ENCODE results near the gene SLC10A3. TPM values are rescaled to one million over a fixed set of nuclear protein-coding genes. Genes with fewer than 3 reads are reported as not detected.
A peak's percentile ranks its signal among the peaks of the same experiment; 100 is the strongest.

The SLC10A3 gene
- total RNA-seq, 8 experiments from 2014 or later = 5.2 to 20.3 (median 9.8) TPM

- ATAC-seq (replicated peaks in 6 of 8) = no peak
- no peak overlapping the region for H3K4me3 ChIP-seq
- 60 to 80% methylated on average over 2 of the region's 16 CpGs; no CpG with 5 or more reads in 8 of the 10 experiments for WGBS, 10 experiments
- peaks cover 5 to 9% of the 10 kb centered on the region in 2 donors for H3K4me1 ChIP-seq (replicated peaks in 1 of 2)
- in situ Hi-C loops (cut with MboI; ENCODE audit: low pct_unique_long_range_greater_than_20kb in 2 of 9, low sequenced_read_pairs in 9 of 9, unreplicated experiment in 9 of 9) = no loop called here
- H3K27ac ChIP-seq = no peak overlapping the region
These were observed 44.7 kb downstream of the SLC10A3 start for GRCh38 chrX:154445776-154446175.

- Histone ChIP-seq H3K4me1 (replicated peaks in 1 of 2) (peaks cover 5 to 9% of the 10 kb centered on the region in 2 donors), H3K27ac (peak overlapping the region; percentile 84 to 86), H3K4me3 (peak overlapping the region; percentile 56 to 99 (median 70))
- in situ Hi-C loops (cut with MboI; ENCODE audit: low pct_unique_long_range_greater_than_20kb in 2 of 9, low sequenced_read_pairs in 9 of 9, unreplicated experiment in 9 of 9) = no loop called here
- WGBS, 10 experiments = 70% methylated on average over 2 of the region's 13 CpGs; no CpG with 5 or more reads in 9 of the 10 experiments
- peak in 2 of 8 experiments; percentile 7 to 14 for ATAC-seq (replicated peaks in 6 of 8)
These were observed 45.6 kb downstream of the SLC10A3 start for GRCh38 chrX:154444755-154445246.

- in situ Hi-C loops (cut with MboI; ENCODE audit: low pct_unique_long_range_greater_than_20kb in 2 of 9, low sequenced_read_pairs in 9 of 9, unreplicated experiment in 9 of 9) = no loop called here
- peak within 1 kb of the TSS; percentile 84 to 86 for H3K27ac ChIP-seq
- no CpG with 5 or more reads among the region's 94 CpGs for WGBS, 10 experiments
- peak within 1 kb of the TSS; percentile 56 to 99 (median 70) for H3K4me3 ChIP-seq
- ATAC-seq (replicated peaks in 6 of 8) = peak; percentile 79 to 92 (median 86)
- H3K4me1 ChIP-seq (replicated peaks in 1 of 2) = peaks cover 7 to 9% of the 10 kb centered on the region in 2 donors
These were observed 46.3 kb downstream of the SLC10A3 start, which contains the start of gene FAM50A for GRCh38 chrX:154443992-154444754. FAM50A (plus strand) TSS chrX:154444141; CDS start chrX:154444236, 95 bp downstream.

- H3K27ac ChIP-seq = peak overlapping the region; percentile 84 to 86
- WGBS, 10 experiments = 31% methylated on average over 3 of the region's 10 CpGs; no CpG with 5 or more reads in 9 of the 10 experiments
- H3K4me1 ChIP-seq (replicated peaks in 1 of 2) = peaks cover 7 to 16% of the 10 kb centered on the region in 2 donors
- peak overlapping the region; percentile 56 to 99 (median 70) for H3K4me3 ChIP-seq
- in situ Hi-C loops (cut with MboI; ENCODE audit: low pct_unique_long_range_greater_than_20kb in 2 of 9, low sequenced_read_pairs in 9 of 9, unreplicated experiment in 9 of 9) = no loop called here
- ATAC-seq (replicated peaks in 6 of 8) = peak; percentile 5 to 54 (median 50)
These were observed 46.9 kb downstream of the SLC10A3 start for GRCh38 chrX:154443479-154443910.

- Histone ChIP-seq H3K4me3 (no peak overlapping the region), H3K4me1 (replicated peaks in 1 of 2) (peaks cover 7 to 17% of the 10 kb centered on the region in 2 donors), H3K27ac (no peak overlapping the region)
- ATAC-seq (replicated peaks in 6 of 8) = no peak
- in situ Hi-C loops (cut with MboI; ENCODE audit: low pct_unique_long_range_greater_than_20kb in 2 of 9, low sequenced_read_pairs in 9 of 9, unreplicated experiment in 9 of 9) = no loop called here
- 53 to 100% methylated on average over 2 to 3 of the region's 21 CpGs; no CpG with 5 or more reads in 8 of the 10 experiments for WGBS, 10 experiments
These were observed 48.3 kb downstream of the SLC10A3 start for GRCh38 chrX:154441984-154442707.

- WGBS, 10 experiments = no CpG with 5 or more reads among the region's 11 CpGs
- H3K4me1 ChIP-seq (replicated peaks in 1 of 2) = peaks cover 7 to 17% of the 10 kb centered on the region in 2 donors
- in situ Hi-C loops (cut with MboI; ENCODE audit: low pct_unique_long_range_greater_than_20kb in 2 of 9, low sequenced_read_pairs in 9 of 9, unreplicated experiment in 9 of 9) = no loop called here
- H3K27ac ChIP-seq = no peak overlapping the region
- no peak overlapping the region for H3K4me3 ChIP-seq
- no peak for ATAC-seq (replicated peaks in 6 of 8)
These were observed 48.9 kb downstream of the SLC10A3 start for GRCh38 chrX:154441564-154441963.

GRCh38 chrX:154440623-154441357 is 49.6 kb downstream of the SLC10A3 start:
- no peak overlapping the region for H3K27ac ChIP-seq
- WGBS, 10 experiments = 60 to 68% (median 63%) methylated on average over 1 to 8 of the region's 17 CpGs; no CpG with 5 or more reads in 7 of the 10 experiments
- in situ Hi-C loops (cut with MboI; ENCODE audit: low pct_unique_long_range_greater_than_20kb in 2 of 9, low sequenced_read_pairs in 9 of 9, unreplicated experiment in 9 of 9) = no loop called here
- H3K4me1 ChIP-seq (replicated peaks in 1 of 2) = peaks cover 7 to 22% of the 10 kb centered on the region in 2 donors
- ATAC-seq (replicated peaks in 6 of 8) = no peak
- H3K4me3 ChIP-seq = no peak overlapping the region

- 70 to 100% (median 100%) methylated on average over 1 to 11 of the region's 18 CpGs; no CpG with 5 or more reads in 7 of the 10 experiments for WGBS, 10 experiments
- in situ Hi-C loops (cut with MboI; ENCODE audit: low pct_unique_long_range_greater_than_20kb in 2 of 9, low sequenced_read_pairs in 9 of 9, unreplicated experiment in 9 of 9) = no loop called here
- Histone ChIP-seq H3K4me3 (no peak overlapping the region), H3K4me1 (replicated peaks in 1 of 2) (peaks cover 7 to 20% of the 10 kb centered on the region in 2 donors), H3K27ac (no peak overlapping the region)
- ATAC-seq (replicated peaks in 6 of 8) = no peak
These were observed 50.6 kb downstream of the SLC10A3 start for GRCh38 chrX:154439841-154440240.

GRCh38 chrX:154437971-154438893 is 52.2 kb downstream of the SLC10A3 start:
- WGBS, 10 experiments = 0 to 53% (median 30%) methylated on average over 1 to 9 of the region's 28 CpGs; no CpG with 5 or more reads in 6 of the 10 experiments
- in situ Hi-C loops (cut with MboI; ENCODE audit: low pct_unique_long_range_greater_than_20kb in 2 of 9, low sequenced_read_pairs in 9 of 9, unreplicated experiment in 9 of 9) = no loop called here
- Histone ChIP-seq H3K27ac (peak overlapping the region; percentile 100), H3K4me1 (replicated peaks in 1 of 2) (peaks cover 4 to 16% of the 10 kb centered on the region in 2 donors), H3K4me3 (peak overlapping the region; percentile 72 to 95 (median 88))
- ATAC-seq (replicated peaks in 6 of 8) = peak in 1 of 8 experiments; percentile 9

All from motor neuron (in vitro differentiated cells).